Measurements from ENCODE around the gene CAPN10. TPM values are rescaled to one million over a fixed set of nuclear protein-coding genes. Genes with fewer than 3 reads are reported as not detected.

The CAPN10 gene
- total RNA-seq, 3 donors from 2014 or later: 17.0 to 26.2 (median 25.5) TPM

DNA sequence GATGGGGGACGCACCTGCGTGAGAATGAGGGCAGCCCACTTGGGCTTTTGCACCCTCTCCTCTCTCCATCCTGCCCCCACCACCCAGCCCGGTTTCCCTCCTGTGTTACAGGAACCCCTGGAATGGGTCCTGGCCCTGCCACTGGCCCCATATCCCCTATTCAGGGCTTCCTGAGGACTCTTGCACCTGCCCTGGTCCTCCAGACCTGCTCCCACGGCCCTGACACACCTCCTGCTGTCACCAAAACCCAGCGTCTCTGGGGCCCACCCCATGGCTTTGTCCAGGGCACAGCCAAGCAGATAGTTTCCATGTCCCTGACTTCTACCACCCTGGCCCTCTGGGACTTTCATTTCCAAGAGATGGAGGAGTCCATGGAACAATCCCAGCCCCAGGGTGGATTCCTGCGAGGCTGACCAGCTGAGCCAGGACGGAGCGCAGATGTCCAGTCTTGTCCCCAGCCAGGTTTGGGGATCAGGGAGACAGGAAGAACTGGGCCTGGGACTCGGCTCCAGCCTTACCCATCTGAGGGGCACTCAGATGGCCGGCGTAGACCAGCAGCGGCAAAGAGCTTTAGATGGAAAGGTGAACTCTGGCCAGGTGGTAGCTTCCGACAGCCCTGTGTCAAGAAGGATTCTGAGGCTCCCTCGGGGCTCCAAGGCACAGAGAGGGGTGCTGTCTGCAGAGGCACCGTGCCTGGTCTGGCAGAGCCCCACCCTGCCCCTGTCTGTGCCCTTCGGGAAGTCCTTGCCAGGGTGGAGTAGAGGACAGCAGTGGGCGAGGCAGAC lies 50.8 kb downstream of the CAPN10 start:
- H3K36me3 ChIP-seq: no peaks in the 10 kb centered on the region
- no peak overlapping the region for H3K4me3 ChIP-seq
- peaks cover 8 to 22% of the 10 kb centered on the region in 2 donors for H3K9me3 ChIP-seq
- peaks cover 0 to 7% of the 10 kb centered on the region in 2 donors for H3K27me3 ChIP-seq
- TF ChIP-seq, protein P1, sequence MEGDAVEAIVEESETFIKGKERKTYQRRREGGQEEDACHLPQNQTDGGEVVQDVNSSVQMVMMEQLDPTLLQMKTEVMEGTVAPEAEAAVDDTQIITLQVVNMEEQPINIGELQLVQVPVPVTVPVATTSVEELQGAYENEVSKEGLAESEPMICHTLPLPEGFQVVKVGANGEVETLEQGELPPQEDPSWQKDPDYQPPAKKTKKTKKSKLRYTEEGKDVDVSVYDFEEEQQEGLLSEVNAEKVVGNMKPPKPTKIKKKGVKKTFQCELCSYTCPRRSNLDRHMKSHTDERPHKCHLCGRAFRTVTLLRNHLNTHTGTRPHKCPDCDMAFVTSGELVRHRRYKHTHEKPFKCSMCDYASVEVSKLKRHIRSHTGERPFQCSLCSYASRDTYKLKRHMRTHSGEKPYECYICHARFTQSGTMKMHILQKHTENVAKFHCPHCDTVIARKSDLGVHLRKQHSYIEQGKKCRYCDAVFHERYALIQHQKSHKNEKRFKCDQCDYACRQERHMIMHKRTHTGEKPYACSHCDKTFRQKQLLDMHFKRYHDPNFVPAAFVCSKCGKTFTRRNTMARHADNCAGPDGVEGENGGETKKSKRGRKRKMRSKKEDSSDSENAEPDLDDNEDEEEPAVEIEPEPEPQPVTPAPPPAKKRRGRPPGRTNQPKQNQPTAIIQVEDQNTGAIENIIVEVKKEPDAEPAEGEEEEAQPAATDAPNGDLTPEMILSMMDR (IDR thresholded peaks at IDR 0.05): no peak
- TF ChIP-seq POLR2AphosphoS5 (IDR thresholded peaks at IDR 0.05) (no peak), POLR2A (IDR thresholded peaks at IDR 0.05) (no peak)
- intact Hi-C loops (cut with DNase I; ENCODE audit: low total_unique reads): no loop called here
- DNase-seq (ENCODE audit: low spot score in 2 of 2): peak in 1 of 2 donors; percentile 46
- no peaks in the 10 kb centered on the region for H3K4me1 ChIP-seq
- no peak overlapping the region for H3K27ac ChIP-seq

DNA sequence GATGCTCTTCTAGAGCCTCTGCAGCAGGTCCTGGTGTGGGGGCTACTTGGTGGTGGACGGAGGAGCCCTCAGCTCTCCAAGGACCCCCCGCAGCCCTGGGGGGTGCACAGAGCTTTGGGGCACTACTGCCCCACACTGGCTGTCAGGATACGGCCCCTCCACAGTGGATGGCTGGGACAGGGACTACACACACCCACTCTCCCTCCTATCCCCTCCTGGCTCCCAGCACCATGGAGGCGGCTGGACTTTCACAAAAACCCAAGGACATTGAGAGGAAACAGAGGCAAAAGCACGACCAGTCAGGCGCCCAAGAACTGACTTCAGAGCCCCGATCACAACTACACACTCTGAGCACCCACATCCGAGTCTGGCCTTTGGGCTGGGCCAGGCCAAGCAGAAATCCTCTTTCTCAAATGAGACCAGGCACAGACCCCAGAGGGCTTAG lies 51.4 kb downstream of the CAPN10 start:
- Histone ChIP-seq H3K4me1 (no peaks in the 10 kb centered on the region), H3K27me3 (peaks cover 0 to 13% of the 10 kb centered on the region in 2 donors), H3K27ac (peak overlapping the region in 1 of 2 donors; percentile 63), H3K9me3 (peaks cover 8 to 19% of the 10 kb centered on the region in 2 donors), H3K36me3 (no peaks in the 10 kb centered on the region), H3K4me3 (no peak overlapping the region)
- no peak for TF ChIP-seq POLR2AphosphoS5 (IDR thresholded peaks at IDR 0.05)
- no peak for TF ChIP-seq POLR2A (IDR thresholded peaks at IDR 0.05)
- TF ChIP-seq, protein P1 (IDR thresholded peaks at IDR 0.05): no peak
- intact Hi-C loops (cut with DNase I; ENCODE audit: low total_unique reads): no loop called here
- peak in 1 of 2 donors; percentile 36 for DNase-seq (ENCODE audit: low spot score in 2 of 2)

DNA sequence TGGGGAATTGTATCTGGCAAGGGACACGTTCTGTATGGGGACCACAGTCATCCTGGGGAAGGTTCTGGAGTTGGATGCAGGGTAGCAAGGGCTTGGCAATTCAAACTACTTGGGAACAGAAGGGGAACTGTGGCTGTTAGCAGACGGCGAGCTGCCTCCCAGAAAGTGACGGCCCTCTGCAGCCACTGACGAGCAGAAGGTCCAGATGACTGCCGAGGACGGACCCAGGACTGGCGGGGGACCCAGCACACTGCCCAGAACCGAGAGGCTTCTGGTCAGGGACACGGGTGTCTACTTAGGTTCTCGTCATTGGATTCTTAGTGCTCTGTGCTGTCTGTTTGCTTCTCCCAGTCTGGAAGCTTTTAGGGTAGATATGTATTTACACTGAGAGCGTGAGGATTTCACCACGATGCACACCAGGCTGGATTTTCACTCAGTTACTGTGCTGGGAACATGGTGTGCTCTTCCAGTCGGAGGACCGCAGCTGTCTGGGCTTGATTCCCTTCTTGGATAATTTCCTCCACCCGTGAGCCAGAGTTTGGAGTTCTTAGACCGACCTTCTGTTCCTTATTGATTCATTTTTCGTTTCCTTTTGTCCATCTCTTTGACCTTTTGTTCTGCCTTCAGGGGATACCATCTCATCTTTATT lies 52.1 kb downstream of the CAPN10 start:
- TF ChIP-seq POLR2AphosphoS5 (IDR thresholded peaks at IDR 0.05) (no peak), POLR2A (IDR thresholded peaks at IDR 0.05) (no peak)
- TF ChIP-seq, protein P1 (IDR thresholded peaks at IDR 0.05): no peak
- Histone ChIP-seq H3K4me1 (no peaks in the 10 kb centered on the region), H3K9me3 (peaks cover 7 to 12% of the 10 kb centered on the region in 2 donors), H3K27me3 (peaks cover 0 to 15% of the 10 kb centered on the region in 2 donors), H3K36me3 (no peaks in the 10 kb centered on the region), H3K27ac (peak overlapping the region in 1 of 2 donors; percentile 63), H3K4me3 (no peak overlapping the region)
- no peak for DNase-seq (ENCODE audit: low spot score in 2 of 2)
- intact Hi-C loops (cut with DNase I; ENCODE audit: low total_unique reads): no loop called here

DNA sequence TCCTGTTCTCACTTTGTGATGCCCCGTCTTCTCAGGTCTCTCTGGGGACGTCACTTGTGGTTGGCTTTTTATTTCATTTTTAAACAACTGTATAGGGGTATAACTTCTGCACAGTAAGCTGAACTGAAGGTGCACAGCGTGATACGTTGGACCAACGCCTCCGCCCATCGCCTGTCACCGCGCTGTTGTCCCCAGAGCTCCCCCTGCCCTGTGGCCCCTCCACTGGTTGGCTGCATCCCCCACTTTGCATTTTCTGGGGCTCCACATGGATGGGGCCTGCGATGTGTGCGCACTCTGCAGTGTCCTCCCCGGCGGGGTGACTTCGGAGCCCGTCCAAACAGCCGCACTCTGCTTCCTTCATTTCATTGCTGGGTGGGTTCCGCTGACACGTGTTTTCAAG lies 53.0 kb downstream of the CAPN10 start:
- H3K4me3 ChIP-seq: no peak overlapping the region
- peaks cover 0 to 25% of the 10 kb centered on the region in 2 donors for H3K27me3 ChIP-seq
- intact Hi-C loops (cut with DNase I; ENCODE audit: low total_unique reads): no loop called here
- no peaks in the 10 kb centered on the region for H3K36me3 ChIP-seq
- TF ChIP-seq POLR2A (IDR thresholded peaks at IDR 0.05) (no peak), POLR2AphosphoS5 (IDR thresholded peaks at IDR 0.05) (no peak)
- TF ChIP-seq, protein P1 (IDR thresholded peaks at IDR 0.05): no peak
- DNase-seq (ENCODE audit: low spot score in 2 of 2): no peak
- no peak overlapping the region for H3K27ac ChIP-seq
- peaks cover 0 to 3% of the 10 kb centered on the region in 2 donors for H3K9me3 ChIP-seq
- no peaks in the 10 kb centered on the region for H3K4me1 ChIP-seq

DNA sequence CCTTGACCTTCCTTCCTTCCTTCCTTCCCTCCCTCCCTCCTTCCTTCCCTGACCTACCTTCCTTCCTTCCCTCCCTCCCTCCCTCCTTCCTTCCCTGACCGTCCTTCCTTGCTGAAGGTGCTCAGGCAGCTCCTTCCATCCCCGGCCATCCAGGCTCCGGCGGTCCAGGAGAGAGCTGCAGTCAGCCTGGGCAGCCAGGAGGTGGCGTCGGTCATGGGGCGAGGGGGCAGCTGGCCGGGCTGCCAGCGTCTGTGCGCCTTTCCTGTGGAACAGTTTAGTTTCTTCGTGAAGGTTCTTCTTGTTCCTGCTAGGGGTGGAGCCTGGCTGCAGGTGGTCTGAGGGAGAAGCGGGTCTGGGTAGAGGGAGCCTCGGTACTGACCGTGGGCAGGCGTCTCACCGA lies 54.4 kb downstream of the CAPN10 start:
- Histone ChIP-seq H3K27ac (no peak overlapping the region), H3K36me3 (no peaks in the 10 kb centered on the region), H3K9me3 (no peaks in the 10 kb centered on the region), H3K4me3 (no peak overlapping the region), H3K27me3 (peaks cover 0 to 37% of the 10 kb centered on the region in 2 donors), H3K4me1 (no peaks in the 10 kb centered on the region)
- TF ChIP-seq, protein P1 (IDR thresholded peaks at IDR 0.05): no peak
- no peak for TF ChIP-seq POLR2AphosphoS5 (IDR thresholded peaks at IDR 0.05)
- intact Hi-C loops (cut with DNase I; ENCODE audit: low total_unique reads): no loop called here
- DNase-seq (ENCODE audit: low spot score in 2 of 2): no peak

All from breast epithelium (tissue), 4 donors.